Cerebellar cortex (tissue), 1 donor: ENCODE measurements around the gene SUSD4.
"Not testable (repeated sequence)": the region's sequence is repeated elsewhere in the genome, so short reads cannot be mapped to it uniquely, and the experiment has no call there.

Experiments used
- DNase-seq: peaks from one replicate; pipeline ENCODE4 v3.0.0-alpha.2; 2015; ENCODE audit warnings: low spot score

Gene SUSD4

GRCh38 chr1:223251387-223251786 is 112.6 kb downstream of the SUSD4 start:
- not testable (repeated sequence) for DNase-seq

- DNase-seq, result no peak
Measured at GRCh38 chr1:223250632-223251015, 113.4 kb downstream of the SUSD4 start.

- no peak for DNase-seq
Measured at GRCh38 chr1:223249854-223250631, 113.9 kb downstream of the SUSD4 start.

GRCh38 chr1:223248770-223249140 is 115.2 kb downstream of the SUSD4 start:
- DNase-seq, result no peak

- no peak for DNase-seq
Measured at GRCh38 chr1:223248001-223248769, 115.8 kb downstream of the SUSD4 start.

GRCh38 chr1:223246476-223247112 is 117.4 kb downstream of the SUSD4 start:
- DNase-seq, result no peak

- DNase-seq, result no peak
Measured at GRCh38 chr1:223245983-223246382, 118.0 kb downstream of the SUSD4 start.

GRCh38 chr1:223245411-223245810 is 118.6 kb downstream of the SUSD4 start:
- DNase-seq, result no peak

- no peak for DNase-seq
Measured at GRCh38 chr1:223244366-223245103, 119.4 kb downstream of the SUSD4 start.

GRCh38 chr1:223243441-223244050 is 120.4 kb downstream of the SUSD4 start:
- DNase-seq, result no peak

- DNase-seq, result no peak
Measured at GRCh38 chr1:223242971-223243370, 121.0 kb downstream of the SUSD4 start.

GRCh38 chr1:223242382-223242955 is 121.5 kb downstream of the SUSD4 start:
- DNase-seq, result no peak

- DNase-seq, result no peak
Measured at GRCh38 chr1:223240122-223240521, 123.9 kb downstream of the SUSD4 start.

GRCh38 chr1:223235091-223235490 is 128.9 kb downstream of the SUSD4 start:
- no peak for DNase-seq

- DNase-seq, result no peak
Measured at GRCh38 chr1:223234534-223234933, 129.4 kb downstream of the SUSD4 start.

GRCh38 chr1:223234170-223234514 is 129.8 kb downstream of the SUSD4 start:
- DNase-seq, result no peak

- DNase-seq, result no peak
Measured at GRCh38 chr1:223233410-223234169, 130.4 kb downstream of the SUSD4 start.

GRCh38 chr1:223233019-223233409 is 131.0 kb downstream of the SUSD4 start:
- no peak for DNase-seq

- DNase-seq, result no peak
Measured at GRCh38 chr1:223231581-223231980, 132.4 kb downstream of the SUSD4 start.

GRCh38 chr1:223231011-223231572 is 132.9 kb downstream of the SUSD4 start:
- DNase-seq, result no peak
